GM21447 (cell line): ENCODE measurements around the gene C16orf74.

Source experiments
- ATAC-seq: cut with Tn5 transposase; IDR thresholded peaks from one replicate; pipeline ENCODE4 v1.9.1; 2021; ENCODE audit not compliant: unreplicated experiment

C16orf74 gene

GRCh38 chr16:85698935-85699558 is 51.8 kb downstream of the C16orf74 start:
- no peak for ATAC-seq

DNA sequence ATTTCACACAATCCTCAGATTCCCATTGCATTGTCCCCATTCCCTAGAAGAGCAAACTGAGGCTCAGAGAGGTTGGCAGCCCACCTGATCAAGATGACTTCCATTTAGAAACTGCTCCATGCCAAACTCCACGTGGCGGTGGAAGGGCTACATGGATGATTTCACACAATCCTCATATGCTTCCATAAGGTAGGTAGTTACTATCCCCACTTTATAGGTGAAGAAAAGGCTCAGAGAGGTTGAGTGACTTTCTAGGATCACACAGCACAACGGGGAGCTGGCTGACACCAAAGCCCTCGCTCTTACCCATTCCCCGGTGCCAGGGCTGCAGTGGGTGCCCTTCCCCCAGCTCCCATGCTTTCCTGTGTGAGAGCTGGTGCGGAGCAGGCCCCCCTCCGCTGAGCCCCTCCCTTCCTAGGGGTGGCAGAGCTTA is 52.4 kb downstream of the C16orf74 start:
- no peak for ATAC-seq

- no peak for ATAC-seq
Measured at GRCh38 chr16:85697431-85697830, 53.5 kb downstream of the C16orf74 start.

DNA sequence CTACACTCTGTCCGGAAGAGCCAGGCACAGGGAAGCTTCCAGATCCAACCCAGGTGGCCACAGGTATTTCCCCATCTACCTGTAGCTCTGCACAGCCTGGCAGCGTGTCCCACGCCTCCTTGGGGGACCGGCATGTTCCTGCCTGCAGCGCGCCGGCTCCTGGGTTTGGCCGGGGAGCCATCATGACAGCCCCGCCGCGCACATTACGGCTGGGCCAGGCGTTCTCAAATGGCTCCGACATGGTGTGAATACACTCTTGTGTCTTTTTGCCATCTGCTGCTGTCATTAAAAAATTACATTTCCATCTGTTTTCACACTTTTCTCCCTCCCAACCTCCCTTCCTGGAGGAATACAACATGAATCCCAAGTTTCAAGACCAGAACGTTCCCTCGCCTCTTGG is 54.1 kb downstream of the C16orf74 start:
- ATAC-seq: no peak

- ATAC-seq: no peak
Measured at GRCh38 chr16:85695196-85696128, 55.4 kb downstream of the C16orf74 start.

DNA sequence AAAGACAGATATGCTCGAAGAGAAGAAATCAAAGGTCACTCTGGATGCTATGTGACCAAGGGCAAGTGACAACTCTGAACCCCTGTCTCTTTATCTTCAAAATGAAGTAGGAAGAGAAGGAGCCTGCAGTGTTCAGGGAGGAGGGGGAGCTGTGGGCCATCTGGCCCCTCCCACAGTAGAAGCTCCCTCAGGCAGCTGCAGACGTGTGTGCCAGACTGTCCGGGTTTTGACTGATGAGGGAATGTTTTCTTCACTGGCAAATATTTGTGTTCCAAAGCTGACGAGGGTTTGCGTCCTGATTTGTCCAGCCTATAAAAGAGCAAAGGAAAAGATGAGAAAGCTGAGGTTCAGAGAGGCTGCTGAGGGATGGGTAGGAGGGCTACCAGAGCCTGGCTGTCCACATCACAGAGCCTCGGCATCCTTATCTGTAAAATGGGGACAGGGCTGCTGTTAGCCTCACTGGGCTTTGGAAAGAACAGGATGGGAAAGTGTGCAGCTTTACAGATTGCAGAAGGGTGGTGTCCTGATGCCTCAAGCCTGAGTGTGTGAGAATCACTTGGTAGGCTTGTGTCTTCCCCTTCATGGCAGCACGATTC is 60.3 kb downstream of the C16orf74 start:
- no peak for ATAC-seq

DNA sequence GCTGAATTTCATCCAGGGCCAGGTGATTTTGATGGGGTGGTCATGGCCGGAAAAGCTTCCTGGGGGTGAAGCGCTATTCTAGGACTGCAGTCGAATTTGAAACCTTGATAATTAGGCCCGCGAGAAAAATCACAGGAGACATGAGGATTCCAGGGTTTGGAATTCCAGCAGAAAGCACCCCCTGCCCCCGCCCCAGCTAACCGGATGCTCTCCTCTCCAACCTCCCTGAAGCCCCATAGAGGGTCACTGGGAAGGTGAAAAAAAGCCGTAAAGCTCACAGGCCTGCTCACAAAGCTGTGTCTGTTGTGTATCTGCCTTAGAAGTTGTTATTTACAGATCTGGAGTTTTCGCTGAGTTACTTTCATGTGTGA is 61.0 kb downstream of the C16orf74 start:
- no peak for ATAC-seq

- no peak for ATAC-seq
Measured at GRCh38 chr16:85689285-85689949, 61.5 kb downstream of the C16orf74 start.

DNA sequence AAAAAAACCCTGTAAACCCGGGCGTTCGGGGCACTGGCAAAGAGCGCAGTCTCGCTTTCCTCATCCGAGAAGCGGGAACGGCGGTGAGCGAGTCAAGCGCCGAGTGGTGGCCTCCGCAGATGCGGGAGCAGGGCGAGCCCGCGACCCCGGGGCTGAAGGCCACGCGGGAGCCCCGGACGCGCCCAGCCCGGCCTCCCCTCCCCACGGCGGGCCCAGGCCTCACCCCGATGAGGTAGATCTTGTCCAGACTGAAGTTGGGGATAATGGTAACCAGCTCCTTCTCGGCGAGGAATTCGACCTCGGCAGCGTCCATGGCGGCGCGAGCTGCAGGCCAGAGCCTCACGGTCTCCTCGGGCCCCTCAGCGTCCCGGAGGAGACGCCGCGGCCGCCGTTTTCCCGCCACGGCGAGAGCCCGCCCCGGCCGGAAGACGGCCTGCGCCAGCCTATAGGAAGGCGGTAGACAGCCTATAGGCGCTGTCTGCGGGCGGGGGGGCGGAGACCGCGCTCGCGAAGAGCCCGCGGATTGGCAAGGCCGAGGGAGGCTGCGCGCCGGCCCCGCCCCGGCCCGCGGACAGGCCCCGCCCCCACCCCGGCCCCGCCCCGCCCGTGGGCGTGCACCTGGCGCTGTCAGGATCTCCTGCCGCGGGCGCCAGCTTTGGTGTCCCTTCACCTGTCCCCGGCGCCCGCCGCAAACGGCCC is 62.2 kb downstream of the C16orf74 start, which contains the start of gene GINS2:
GINS2 (minus strand) TSS at position 369 of the 699 bp plus-strand sequence; CDS start at position 313, 56 bp downstream.
- ATAC-seq: peak; percentile 73

DNA sequence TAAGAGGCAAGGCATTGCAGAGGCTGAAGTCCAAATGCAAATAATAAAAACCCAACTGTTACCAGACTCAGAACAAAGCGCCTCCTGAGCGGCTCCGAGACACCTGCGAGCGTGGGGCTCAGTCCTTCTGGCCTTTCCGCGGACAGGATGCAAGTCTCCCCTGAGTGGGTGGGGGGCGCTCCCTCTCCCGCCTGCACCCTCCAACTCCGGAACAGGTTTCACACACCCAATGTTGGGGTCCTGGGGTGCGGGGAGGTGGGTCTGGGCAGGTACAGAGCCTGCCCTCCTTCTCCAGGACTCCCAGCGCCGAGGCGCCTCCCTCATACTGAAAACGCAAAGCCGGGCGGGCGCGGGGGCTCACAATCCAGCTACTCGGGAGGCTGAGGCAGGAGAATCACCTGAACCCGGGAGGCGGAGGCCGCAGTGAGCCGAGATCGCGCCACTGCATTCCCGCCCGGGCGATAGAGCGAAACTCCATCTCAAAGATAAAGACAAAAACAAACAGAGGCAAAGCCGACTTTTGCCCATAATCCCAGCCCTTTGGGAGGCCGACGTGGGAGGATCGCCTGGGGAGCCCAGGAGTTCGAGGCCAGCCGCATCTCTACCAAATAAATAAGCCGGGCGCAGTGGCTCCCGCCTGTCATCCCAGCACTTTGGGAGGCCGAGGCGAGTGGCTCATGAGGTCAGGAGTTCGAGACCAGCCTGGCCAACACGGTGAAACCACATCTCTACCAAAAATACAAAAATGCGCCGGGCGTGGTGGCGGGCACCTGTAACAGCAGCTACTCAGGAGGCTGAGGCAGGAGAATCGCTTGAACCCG is 63.0 kb downstream of the C16orf74 start:
- no peak for ATAC-seq

- no peak for ATAC-seq
Measured at GRCh38 chr16:85686912-85687591, 63.8 kb downstream of the C16orf74 start.

DNA sequence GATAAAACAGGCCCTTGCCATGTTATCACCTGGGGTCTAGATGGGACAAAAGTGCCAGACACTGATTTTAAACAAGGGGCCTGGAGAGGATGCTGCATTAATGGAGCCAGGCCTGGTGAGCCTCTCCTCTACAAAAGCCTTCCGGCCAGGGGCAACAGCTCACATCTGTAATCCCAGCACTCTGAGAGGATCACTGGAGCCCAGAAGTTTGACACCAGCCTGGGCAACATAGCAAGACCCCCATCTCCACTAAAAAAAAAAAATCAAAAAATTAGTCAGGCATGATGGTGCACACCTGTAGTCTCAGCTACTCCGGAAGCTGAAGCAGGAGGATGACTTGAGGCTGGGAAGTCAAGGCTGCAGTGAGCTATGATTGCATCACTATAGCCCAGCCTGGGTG is 65.6 kb downstream of the C16orf74 start:
- no peak for ATAC-seq

DNA sequence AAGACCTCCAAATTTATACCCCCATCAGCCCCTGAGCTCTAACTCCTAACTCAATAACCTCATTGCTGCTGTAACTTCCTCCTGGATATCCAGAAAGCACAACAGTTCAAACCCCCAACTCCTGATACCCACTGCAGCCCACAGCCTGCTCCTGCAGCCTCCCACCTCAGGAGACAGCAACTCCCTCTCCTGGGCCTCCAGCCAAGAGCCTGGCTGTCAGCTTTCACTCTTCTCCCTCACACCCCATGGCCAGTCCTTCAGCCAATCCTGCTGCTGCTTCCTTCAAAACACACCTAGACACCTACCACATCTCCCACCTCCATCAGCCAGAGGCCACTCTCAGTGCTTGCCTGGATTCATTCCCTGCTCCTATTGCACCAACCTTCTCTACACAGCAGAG is 67.5 kb downstream of the C16orf74 start:
- ATAC-seq: no peak

GRCh38 chr16:85682516-85682915 is 68.4 kb downstream of the C16orf74 start:
- no peak for ATAC-seq

- no peak for ATAC-seq
Measured at GRCh38 chr16:85681255-85681654, 69.6 kb downstream of the C16orf74 start.

- ATAC-seq: no peak
Measured at GRCh38 chr16:85680352-85680944, 70.4 kb downstream of the C16orf74 start.

- no peak for ATAC-seq
Measured at GRCh38 chr16:85679870-85680269, 71.0 kb downstream of the C16orf74 start.

- no peak for ATAC-seq
Measured at GRCh38 chr16:85678821-85679220, 72.1 kb downstream of the C16orf74 start.

GRCh38 chr16:85678016-85678415 is 72.9 kb downstream of the C16orf74 start:
- no peak for ATAC-seq
